WTC11 (cell line): Measurements from ENCODE around the gene PRAMEF10.
"Not testable (repeated sequence)": the region's sequence is repeated elsewhere in the genome, so short reads cannot be mapped to it uniquely, and the experiment has no call there.

ENCODE experiments used
- CBFB ChIP-seq: sonication (generic); formaldehyde crosslinking; IDR thresholded peaks from 2 replicates; pipeline ENCODE4 v1.8.1; 2022; ENCODE audit warnings: mild to moderate bottlenecking, low read depth, missing genetic modification reagents
- FOXK1 ChIP-seq: sonication (generic); formaldehyde crosslinking; IDR thresholded peaks from 2 replicates; pipeline ENCODE4 v1.8.0; 2022; ENCODE audit warnings: mild to moderate bottlenecking, moderate library complexity, missing genetic modification reagents
- RELA ChIP-seq: sonication (generic); formaldehyde crosslinking; IDR thresholded peaks from 2 replicates; pipeline ENCODE4 v1.8.1; 2022; ENCODE audit warnings: missing genetic modification reagents, mild to moderate bottlenecking, borderline replicate concordance
- SOX15 ChIP-seq: fragments of 250-450 bp; sonication (Bioruptor Pico); IDR thresholded peaks from 2 replicates; pipeline ENCODE4 v1.9.0; 2021; ENCODE audit warnings: mild to moderate bottlenecking
- SP1 ChIP-seq: sonication (generic); formaldehyde crosslinking; conservative IDR thresholded peaks from 2 replicates; pipeline ENCODE4 v1.8.1; 2022; ENCODE audit warnings: missing genetic modification reagents
- TF ChIP-seq, protein P1 (sequence below): fragments of 200-600 bp; IDR thresholded peaks from 2 replicates; pipeline ENCODE4 v1.8.0; 2022; ENCODE audit warnings: antibody characterized with exemption
- TF ChIP-seq, protein P2 (sequence below): sonication (generic); formaldehyde crosslinking; IDR thresholded peaks from 2 replicates; pipeline ENCODE4 v1.8.0; 2022; ENCODE audit warnings: mild to moderate bottlenecking, missing genetic modification reagents
- TF ChIP-seq, protein P3 (sequence below): fragments of 250-450 bp; sonication (Bioruptor Pico); IDR thresholded peaks from 2 replicates; pipeline ENCODE4 v1.9.0; 2021; ENCODE audit warnings: mild to moderate bottlenecking

DNA sequence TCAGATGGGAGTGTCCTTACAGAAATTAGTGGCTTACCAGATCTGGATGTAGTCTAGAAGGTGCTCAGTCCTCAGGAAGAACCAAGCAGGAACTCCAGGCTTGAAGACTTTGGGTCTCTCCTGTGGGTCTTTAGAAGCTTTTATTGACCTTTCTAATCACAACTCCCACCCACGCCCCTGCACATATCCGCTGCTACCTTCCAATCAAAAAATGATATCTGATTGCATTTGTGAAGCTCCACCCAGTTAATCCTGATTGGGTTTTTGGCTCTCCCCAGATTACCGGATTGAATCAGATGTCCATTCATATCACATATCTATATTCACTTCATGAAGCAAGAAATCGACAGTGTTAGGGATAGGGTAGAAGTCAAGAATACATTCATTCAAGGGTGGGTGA lies 49.4 kb upstream of the PRAMEF10 start, which contains the start of gene PRAMEF6:
- TF ChIP-seq, protein P1, sequence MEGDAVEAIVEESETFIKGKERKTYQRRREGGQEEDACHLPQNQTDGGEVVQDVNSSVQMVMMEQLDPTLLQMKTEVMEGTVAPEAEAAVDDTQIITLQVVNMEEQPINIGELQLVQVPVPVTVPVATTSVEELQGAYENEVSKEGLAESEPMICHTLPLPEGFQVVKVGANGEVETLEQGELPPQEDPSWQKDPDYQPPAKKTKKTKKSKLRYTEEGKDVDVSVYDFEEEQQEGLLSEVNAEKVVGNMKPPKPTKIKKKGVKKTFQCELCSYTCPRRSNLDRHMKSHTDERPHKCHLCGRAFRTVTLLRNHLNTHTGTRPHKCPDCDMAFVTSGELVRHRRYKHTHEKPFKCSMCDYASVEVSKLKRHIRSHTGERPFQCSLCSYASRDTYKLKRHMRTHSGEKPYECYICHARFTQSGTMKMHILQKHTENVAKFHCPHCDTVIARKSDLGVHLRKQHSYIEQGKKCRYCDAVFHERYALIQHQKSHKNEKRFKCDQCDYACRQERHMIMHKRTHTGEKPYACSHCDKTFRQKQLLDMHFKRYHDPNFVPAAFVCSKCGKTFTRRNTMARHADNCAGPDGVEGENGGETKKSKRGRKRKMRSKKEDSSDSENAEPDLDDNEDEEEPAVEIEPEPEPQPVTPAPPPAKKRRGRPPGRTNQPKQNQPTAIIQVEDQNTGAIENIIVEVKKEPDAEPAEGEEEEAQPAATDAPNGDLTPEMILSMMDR = not testable (repeated sequence)
- TF ChIP-seq FOXK1, SP1, RELA, SOX15, CBFB (CRISPR knock-in tag): not testable (repeated sequence)
- TF ChIP-seq, protein P2, sequence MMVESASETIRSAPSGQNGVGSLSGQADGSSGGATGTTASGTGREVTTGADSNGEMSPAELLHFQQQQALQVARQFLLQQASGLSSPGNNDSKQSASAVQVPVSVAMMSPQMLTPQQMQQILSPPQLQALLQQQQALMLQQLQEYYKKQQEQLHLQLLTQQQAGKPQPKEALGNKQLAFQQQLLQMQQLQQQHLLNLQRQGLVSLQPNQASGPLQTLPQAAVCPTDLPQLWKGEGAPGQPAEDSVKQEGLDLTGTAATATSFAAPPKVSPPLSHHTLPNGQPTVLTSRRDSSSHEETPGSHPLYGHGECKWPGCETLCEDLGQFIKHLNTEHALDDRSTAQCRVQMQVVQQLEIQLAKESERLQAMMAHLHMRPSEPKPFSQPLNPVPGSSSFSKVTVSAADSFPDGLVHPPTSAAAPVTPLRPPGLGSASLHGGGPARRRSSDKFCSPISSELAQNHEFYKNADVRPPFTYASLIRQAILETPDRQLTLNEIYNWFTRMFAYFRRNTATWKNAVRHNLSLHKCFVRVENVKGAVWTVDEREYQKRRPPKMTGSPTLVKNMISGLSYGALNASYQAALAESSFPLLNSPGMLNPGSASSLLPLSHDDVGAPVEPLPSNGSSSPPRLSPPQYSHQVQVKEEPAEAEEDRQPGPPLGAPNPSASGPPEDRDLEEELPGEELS (CRISPR knock-in tag) = not testable (repeated sequence)
- TF ChIP-seq, protein P3, sequence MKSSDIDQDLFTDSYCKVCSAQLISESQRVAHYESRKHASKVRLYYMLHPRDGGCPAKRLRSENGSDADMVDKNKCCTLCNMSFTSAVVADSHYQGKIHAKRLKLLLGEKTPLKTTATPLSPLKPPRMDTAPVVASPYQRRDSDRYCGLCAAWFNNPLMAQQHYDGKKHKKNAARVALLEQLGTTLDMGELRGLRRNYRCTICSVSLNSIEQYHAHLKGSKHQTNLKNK (CRISPR knock-in tag) = not testable (repeated sequence)
